Tibial nerve (tissue), 4 donors: Measurements from ENCODE around the gene CFAP45.

Experiments
- EP300 ChIP-seq, 2 donors: sonication (generic); formaldehyde crosslinking; IDR thresholded peaks; one replicate each; pipeline ENCODE4 v1.6.1; 2017; ENCODE audit warnings: antibody characterized with exemption in 2 of 2, mild to moderate bottlenecking in 1 of 2
- POLR2A ChIP-seq, 2 donors: fragments of 450-650 bp; IDR thresholded peaks; one replicate each; pipeline ENCODE4 v1.6.1; 2017; ENCODE audit warnings: antibody characterized with exemption in 2 of 2, mild to moderate bottlenecking in 2 of 2, moderate library complexity in 2 of 2
- TF ChIP-seq, protein P1 (sequence below), 5 experiments: fragments of 200-600 bp in 3 of 5; fragments of 450-650 bp in 2 of 5; sonication (generic) in 3 of 5; IDR thresholded peaks; one replicate each; pipeline ENCODE4 v1.5.1; 2016 to 2019; ENCODE audit warnings: antibody characterized with exemption in 5 of 5, mild to moderate bottlenecking in 3 of 5, moderate library complexity in 2 of 5

DNA sequence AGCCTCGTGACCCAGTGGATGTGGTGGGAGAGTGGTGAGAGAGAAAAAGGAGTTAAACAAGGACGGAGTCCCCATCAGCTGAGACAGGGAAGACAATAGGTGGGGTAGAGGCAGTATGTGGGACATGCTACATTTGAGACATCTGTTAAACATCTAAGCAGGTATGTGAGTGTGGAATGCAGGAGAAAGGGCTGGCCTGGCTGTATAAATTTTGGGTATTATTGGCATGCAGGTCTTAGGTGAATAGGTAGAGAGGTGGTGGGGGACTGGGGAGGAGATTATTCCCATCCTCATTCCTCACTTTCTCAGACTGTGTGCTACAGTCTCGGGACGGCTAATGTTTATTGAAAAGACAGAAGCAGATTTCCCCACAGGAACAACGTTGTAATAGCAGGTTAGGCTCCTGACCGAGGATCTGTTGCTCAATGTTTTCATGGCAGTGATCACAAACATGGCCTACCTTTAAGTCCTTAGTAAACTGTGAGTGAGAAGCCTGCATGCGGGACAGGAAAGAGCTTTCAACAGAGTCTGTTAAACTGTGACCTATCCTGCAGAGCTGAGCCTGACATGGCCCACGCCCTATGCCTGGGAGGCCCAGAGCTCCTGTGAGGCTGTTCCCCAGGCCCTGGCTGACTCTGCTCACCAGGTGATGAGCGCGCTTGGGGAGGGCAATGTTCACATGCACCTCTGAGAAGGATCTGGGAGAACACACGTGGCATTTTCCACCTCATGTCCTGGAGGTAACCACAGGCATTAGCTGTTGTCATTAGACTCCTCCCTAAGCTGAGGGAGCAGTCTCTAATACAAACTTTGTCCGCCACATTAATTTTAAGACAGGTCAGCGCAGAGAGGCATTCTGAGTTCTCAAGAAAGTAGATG lies 54.0 kb downstream of the CFAP45 start:
- TF ChIP-seq EP300 (IDR thresholded peaks at IDR 0.05) (no peak), POLR2A (IDR thresholded peaks at IDR 0.05) (no peak)
- TF ChIP-seq, protein P1, sequence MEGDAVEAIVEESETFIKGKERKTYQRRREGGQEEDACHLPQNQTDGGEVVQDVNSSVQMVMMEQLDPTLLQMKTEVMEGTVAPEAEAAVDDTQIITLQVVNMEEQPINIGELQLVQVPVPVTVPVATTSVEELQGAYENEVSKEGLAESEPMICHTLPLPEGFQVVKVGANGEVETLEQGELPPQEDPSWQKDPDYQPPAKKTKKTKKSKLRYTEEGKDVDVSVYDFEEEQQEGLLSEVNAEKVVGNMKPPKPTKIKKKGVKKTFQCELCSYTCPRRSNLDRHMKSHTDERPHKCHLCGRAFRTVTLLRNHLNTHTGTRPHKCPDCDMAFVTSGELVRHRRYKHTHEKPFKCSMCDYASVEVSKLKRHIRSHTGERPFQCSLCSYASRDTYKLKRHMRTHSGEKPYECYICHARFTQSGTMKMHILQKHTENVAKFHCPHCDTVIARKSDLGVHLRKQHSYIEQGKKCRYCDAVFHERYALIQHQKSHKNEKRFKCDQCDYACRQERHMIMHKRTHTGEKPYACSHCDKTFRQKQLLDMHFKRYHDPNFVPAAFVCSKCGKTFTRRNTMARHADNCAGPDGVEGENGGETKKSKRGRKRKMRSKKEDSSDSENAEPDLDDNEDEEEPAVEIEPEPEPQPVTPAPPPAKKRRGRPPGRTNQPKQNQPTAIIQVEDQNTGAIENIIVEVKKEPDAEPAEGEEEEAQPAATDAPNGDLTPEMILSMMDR (IDR thresholded peaks at IDR 0.05) = no peak
